ENCODE measurements around the gene DNAH10.
A peak's percentile ranks its signal among the peaks of the same experiment; 100 is the strongest.

The DNAH10 gene

DNA sequence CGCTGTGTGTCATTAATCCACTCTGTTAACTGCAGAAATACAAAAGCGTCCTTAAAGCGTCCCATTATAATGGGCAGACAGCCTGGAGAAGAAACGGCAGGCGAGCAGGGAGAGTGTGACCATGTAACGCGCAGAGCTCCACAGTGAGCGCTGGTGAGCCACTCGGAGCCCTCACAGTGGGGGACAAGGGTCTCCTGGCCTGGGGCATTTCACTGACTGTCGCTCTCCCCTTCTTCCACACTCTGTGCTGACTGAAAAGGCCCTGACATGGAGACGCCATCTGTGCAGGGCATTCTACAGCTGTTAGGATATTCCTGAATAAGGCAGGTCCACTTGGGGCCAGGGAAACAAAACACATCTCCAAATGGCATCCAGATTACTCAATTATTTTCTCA, 186.3 kb downstream of the DNAH10 start:
- TF ChIP-seq, protein P1, sequence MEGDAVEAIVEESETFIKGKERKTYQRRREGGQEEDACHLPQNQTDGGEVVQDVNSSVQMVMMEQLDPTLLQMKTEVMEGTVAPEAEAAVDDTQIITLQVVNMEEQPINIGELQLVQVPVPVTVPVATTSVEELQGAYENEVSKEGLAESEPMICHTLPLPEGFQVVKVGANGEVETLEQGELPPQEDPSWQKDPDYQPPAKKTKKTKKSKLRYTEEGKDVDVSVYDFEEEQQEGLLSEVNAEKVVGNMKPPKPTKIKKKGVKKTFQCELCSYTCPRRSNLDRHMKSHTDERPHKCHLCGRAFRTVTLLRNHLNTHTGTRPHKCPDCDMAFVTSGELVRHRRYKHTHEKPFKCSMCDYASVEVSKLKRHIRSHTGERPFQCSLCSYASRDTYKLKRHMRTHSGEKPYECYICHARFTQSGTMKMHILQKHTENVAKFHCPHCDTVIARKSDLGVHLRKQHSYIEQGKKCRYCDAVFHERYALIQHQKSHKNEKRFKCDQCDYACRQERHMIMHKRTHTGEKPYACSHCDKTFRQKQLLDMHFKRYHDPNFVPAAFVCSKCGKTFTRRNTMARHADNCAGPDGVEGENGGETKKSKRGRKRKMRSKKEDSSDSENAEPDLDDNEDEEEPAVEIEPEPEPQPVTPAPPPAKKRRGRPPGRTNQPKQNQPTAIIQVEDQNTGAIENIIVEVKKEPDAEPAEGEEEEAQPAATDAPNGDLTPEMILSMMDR (IDR thresholded peaks at IDR 0.05; ENCODE audit: borderline replicate concordance, control extremely low read depth, extremely low read depth, insufficient read depth, missing control alignments) = no peak
- in situ Hi-C loops (cut with MboI; ENCODE audit: low sequenced_read_pairs, unreplicated experiment) = no loop called here
- DNase-seq (ENCODE audit: low spot score) = no peak

DNA sequence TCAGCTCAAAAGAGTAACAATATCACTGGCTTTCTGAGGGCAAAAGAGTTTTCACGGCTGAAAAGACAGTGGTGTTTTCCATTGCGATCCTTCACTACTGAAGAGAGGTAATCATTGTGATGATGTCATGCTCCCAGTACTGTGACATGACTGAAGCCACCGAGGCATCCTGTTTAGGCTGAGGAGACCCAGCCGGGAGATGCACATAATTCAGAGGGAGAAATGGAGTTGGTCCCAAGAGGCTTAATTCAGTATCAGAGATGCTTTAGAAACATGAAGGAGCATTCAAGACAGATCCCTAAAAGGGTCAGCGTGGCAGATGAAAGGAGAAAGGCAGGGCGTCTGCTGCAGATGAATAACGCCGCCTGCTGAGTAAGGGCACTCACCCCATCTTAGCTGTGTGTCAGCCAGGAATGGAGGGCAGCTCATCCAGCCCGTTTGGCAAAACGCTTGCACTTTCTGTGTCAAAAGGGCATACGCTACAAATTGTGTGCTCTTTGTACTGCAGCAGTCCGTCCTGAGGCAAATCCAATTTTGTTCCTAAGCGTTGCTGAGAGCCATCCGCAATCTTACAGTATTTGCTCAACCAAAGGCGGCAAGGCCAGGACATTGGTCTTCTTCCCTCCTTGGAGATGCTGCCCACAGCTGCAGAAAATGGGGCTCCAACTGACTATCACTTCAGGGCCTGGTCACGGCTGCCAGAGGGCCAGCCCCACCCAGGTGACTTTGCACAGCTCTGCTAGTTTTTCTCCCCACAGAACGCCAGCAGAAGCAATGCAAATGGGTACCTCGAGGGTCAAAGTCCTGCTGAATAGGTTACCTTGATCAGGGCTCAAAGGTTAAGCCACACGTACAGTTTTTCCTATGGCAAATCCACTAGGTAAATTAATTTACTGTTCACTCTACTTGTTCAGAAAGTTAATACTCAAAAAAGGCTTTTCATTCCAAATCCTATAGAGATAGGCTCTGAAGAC, 187.0 kb downstream of the DNAH10 start:
- TF ChIP-seq, protein P1 (IDR thresholded peaks at IDR 0.05; ENCODE audit: borderline replicate concordance, control extremely low read depth, extremely low read depth, insufficient read depth, missing control alignments) = no peak
- DNase-seq (ENCODE audit: low spot score) = peak; percentile 15
- in situ Hi-C loops (cut with MboI; ENCODE audit: low sequenced_read_pairs, unreplicated experiment) = no loop called here

DNA sequence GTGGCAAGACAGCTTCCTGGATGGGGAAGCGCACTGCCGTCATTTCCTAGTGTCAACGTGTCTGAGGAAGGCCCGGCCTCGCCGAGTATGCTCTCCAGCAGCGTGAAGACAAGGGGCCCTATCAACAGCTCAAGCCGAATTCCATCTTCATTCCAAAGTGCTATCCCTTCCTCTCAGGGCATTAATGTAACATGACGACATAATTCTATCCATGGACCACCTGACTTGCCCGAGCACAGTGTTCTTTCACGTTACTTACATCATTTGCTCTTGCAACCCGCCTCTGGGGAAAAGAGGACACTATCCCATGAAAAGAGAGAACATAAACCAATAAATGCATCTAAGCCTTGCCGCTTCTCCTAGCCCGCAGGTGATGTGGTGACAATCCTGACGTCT, 187.7 kb downstream of the DNAH10 start:
- TF ChIP-seq, protein P1 (IDR thresholded peaks at IDR 0.05; ENCODE audit: borderline replicate concordance, control extremely low read depth, extremely low read depth, insufficient read depth, missing control alignments) = no peak
- in situ Hi-C loops (cut with MboI; ENCODE audit: low sequenced_read_pairs, unreplicated experiment) = no loop called here
- DNase-seq (ENCODE audit: low spot score) = peak; percentile 9

DNA sequence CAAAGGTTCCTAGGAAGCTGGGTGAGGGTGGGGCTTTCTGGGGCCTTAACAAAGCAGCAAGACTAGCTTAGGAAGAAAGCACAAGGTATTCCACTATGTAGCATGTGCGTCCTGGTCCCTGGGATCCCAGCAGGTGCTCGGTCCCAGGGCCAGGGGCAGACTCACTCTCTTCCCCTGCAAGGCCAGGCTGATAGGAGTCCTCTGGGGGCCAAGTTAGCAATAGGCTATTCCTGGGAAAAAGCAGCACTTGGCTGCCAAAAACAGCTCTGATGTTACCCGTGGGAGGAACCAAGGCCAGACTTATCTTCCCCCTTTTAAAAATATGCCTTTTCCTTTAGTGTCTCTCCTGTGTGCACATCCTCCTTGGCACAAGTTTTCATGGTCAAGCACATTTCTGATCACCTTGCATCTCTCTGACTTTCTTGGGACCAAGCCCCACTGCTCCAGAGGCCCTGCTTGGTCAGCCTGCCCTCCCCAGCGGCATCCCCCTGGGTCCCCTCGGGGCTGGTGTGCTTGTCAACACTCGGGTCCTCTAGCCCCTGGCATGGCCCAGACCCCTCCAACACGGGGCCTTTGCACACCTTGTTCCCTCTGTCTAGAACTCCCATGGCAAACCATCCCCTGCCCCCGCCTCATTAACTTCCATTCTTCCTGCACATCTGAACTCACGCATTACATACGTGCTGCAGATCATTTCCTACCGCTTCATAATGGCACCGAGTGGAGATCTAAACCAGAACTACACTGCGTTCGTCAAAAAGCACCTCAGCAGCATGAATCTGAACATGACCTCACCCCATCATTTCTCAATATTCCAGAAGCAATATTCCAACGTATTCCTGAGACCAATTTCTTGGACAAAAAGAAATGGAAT, 188.6 kb downstream of the DNAH10 start:
- TF ChIP-seq, protein P1 (IDR thresholded peaks at IDR 0.05; ENCODE audit: borderline replicate concordance, control extremely low read depth, extremely low read depth, insufficient read depth, missing control alignments) = no peak
- DNase-seq (ENCODE audit: low spot score) = peak; percentile 24
- in situ Hi-C loops (cut with MboI; ENCODE audit: low sequenced_read_pairs, unreplicated experiment) = no loop called here

DNA sequence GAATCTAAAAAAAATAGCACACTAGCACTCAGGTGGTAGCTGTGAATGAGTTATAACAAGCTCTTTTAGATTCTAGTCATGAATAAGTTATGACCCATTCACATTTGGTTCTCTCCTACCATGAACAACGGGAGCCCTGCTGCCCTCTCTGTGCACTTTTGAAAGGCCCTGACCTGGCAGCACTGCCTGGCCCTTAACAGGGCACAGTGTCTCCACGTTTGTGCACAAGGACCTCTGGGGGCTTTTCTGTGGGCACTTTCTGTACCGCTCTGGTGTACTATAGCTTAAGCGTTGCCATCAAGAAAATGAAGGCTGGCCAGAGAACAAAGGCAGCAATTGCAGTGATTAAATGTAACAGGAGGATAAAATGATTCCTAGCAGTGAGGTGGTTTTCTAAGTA, 189.4 kb downstream of the DNAH10 start:
- in situ Hi-C loops (cut with MboI; ENCODE audit: low sequenced_read_pairs, unreplicated experiment) = no loop called here
- DNase-seq (ENCODE audit: low spot score) = no peak
- TF ChIP-seq, protein P1 (IDR thresholded peaks at IDR 0.05; ENCODE audit: borderline replicate concordance, control extremely low read depth, extremely low read depth, insufficient read depth, missing control alignments) = no peak

DNA sequence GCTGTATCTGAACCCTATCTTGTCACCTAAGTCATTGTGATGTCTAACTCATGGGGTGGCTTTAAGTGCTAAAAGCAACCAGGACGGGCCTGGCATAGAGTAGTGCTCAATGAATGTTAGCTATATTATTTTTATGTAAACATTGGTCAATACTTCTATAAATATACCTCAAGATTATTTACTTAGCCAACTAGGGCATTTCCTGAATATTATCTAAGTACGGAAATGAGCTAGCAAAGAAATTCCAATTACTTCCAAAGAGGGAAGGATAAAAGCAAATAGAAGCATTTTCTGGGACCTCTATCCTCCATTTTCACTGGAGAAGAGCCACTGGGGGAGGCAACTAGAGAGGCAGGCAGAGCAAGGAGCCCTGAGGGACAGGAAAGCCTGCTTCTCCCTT, 189.9 kb downstream of the DNAH10 start:
- no peak for DNase-seq (ENCODE audit: low spot score)
- in situ Hi-C loops (cut with MboI; ENCODE audit: low sequenced_read_pairs, unreplicated experiment) = no loop called here
- TF ChIP-seq, protein P1 (IDR thresholded peaks at IDR 0.05; ENCODE audit: borderline replicate concordance, control extremely low read depth, extremely low read depth, insufficient read depth, missing control alignments) = no peak

All from GM13976 (cell line).